Transverse colon (tissue), 4 donors: ENCODE measurements around the gene CORO2B. TPM values are rescaled to one million over a fixed set of nuclear protein-coding genes. Genes with fewer than 3 reads are reported as not detected.

Source experiments
- DNase-seq: peaks from one replicate; pipeline ENCODE4 v3.0.0-alpha.2; 2019
- H3K27ac ChIP-seq, 4 donors: fragments of 200-600 bp; sonication (generic); 2 replicates each; pipeline ENCODE4 v1.5.1; 2016 to 2018; ENCODE audit warnings: inconsistent platforms in 4 of 4
- H3K27me3 ChIP-seq: fragments of 200-600 bp; sonication (generic); 2 replicates; pipeline ENCODE4 v1.5.1; 2017; ENCODE audit warnings: inconsistent platforms
- H3K36me3 ChIP-seq, 4 donors: fragments of 200-600 bp; sonication (generic); 2 replicates each; pipeline ENCODE4 v1.5.1; 2017 to 2019; ENCODE audit warnings: inconsistent platforms in 4 of 4
- H3K4me1 ChIP-seq, 4 donors: fragments of 200-600 bp; sonication (generic); 2 replicates each; pipeline ENCODE4 v1.5.1; 2017 to 2020; ENCODE audit warnings: inconsistent platforms in 4 of 4
- H3K4me3 ChIP-seq, 4 donors: fragments of 200-600 bp; sonication (generic); 1 replicate in 1 of 4; 2 replicates in 3 of 4; pipeline versions ENCODE4 v1.5.1 to v1.6.1; 2017 to 2019; ENCODE audit warnings: inconsistent platforms in 4 of 4
- H3K9me3 ChIP-seq, 2 donors: fragments of 200-600 bp; sonication (generic); 2 replicates each; pipeline ENCODE4 v1.5.1; 2017 to 2019; ENCODE audit warnings: inconsistent platforms in 2 of 2
- CTCF ChIP-seq, 5 experiments: fragments of 200-600 bp in 3 of 5; fragments of 450-650 bp in 2 of 5; sonication (generic) in 3 of 5; IDR thresholded peaks; 1 replicate in 2 of 5; 2 replicates in 3 of 5; pipeline ENCODE4 v1.5.1; 2016 to 2017; ENCODE audit warnings: antibody characterized with exemption in 5 of 5, inconsistent platforms in 3 of 5, mild to moderate bottlenecking in 2 of 5, moderate library complexity in 1 of 5
- EP300 ChIP-seq: sonication (generic); formaldehyde crosslinking; IDR thresholded peaks from one replicate; pipeline ENCODE4 v1.6.1; 2017; ENCODE audit warnings: antibody characterized with exemption, low read depth
- POLR2A ChIP-seq: fragments of 450-650 bp; IDR thresholded peaks from one replicate; pipeline ENCODE4 v1.6.1; 2016; ENCODE audit warnings: antibody characterized with exemption, mild to moderate bottlenecking, moderate library complexity
- POLR2AphosphoS5 ChIP-seq, 3 donors: sonication (generic); formaldehyde crosslinking; IDR thresholded peaks; one replicate each; pipeline ENCODE4 v1.6.1; 2016; ENCODE audit warnings: antibody characterized with exemption in 3 of 3
- WGBS, 2 donors: methylation state at CpG; one replicate each; pipeline ENCODE4 v1.1.5; 2018; ENCODE audit warnings: low coverage in 1 of 2; 5-methylcytosine and 5-hydroxymethylcytosine counted together
- in situ Hi-C, 4 donors: fragments of 200-750 bp; cut with MboI; loops; one replicate each; pipeline versions ENCODE4 v1.15.0 to v1.15.1; 2017; ENCODE audit warnings: low sequenced_read_pairs in 3 of 4, low pct_ligation_motif_present in 1 of 4, low pct_unique_long_range_greater_than_20kb in 1 of 4
- intact Hi-C: fragments of 100-400 bp; cut with DNase I; formaldehyde crosslinking; loops from one replicate; pipeline ENCODE4 v1.15.1; 2023; ENCODE audit warnings: low total_unique reads
- total RNA-seq, 4 donors: library from RNA; depleted of rRNA; stranded (reverse); fragments of >200 nt; gene quantifications; one replicate each; pipeline ENCODE4 v1.1.0, GENCODE V29; 2016

Gene CORO2B
- total RNA-seq, 4 donors from 2014 or later = 0.40 to 2.2 (median 2.0) TPM

- Histone ChIP-seq H3K27ac (peak overlapping the region in 2 of 4 donors; percentile 9 to 43), H3K27me3 (no peaks in the 10 kb centered on the region), H3K4me1 (peaks cover 0 to 11% (median 8%) of the 10 kb centered on the region in 4 donors), H3K9me3 (no peaks in the 10 kb centered on the region), H3K4me3 (no peak overlapping the region), H3K36me3 (no peaks in the 10 kb centered on the region)
- intact Hi-C loops (no loop called here), in situ Hi-C loops (no loop called here)
- WGBS, 2 donors = 89 to 100% methylated on average over 1 to 9 of the region's 9 CpGs
- TF ChIP-seq POLR2AphosphoS5 (IDR thresholded peaks at IDR 0.05) (no peak), CTCF (IDR thresholded peaks at IDR 0.05) (no peak), EP300 (no peak), POLR2A (no peak)
- DNase-seq = no peak
Measured at GRCh38 chr15:68726246-68726645, 147.5 kb downstream of the CORO2B start.

GRCh38 chr15:68729789-68730411 lies 151.1 kb downstream of the CORO2B start:
- H3K36me3 ChIP-seq = no peaks in the 10 kb centered on the region
- no peaks in the 10 kb centered on the region for H3K27me3 ChIP-seq
- peaks cover 0 to 18% (median 9%) of the 10 kb centered on the region in 4 donors for H3K4me1 ChIP-seq
- no peak overlapping the region for H3K4me3 ChIP-seq
- TF ChIP-seq POLR2AphosphoS5 (IDR thresholded peaks at IDR 0.05) = no peak
- no peak for TF ChIP-seq CTCF (IDR thresholded peaks at IDR 0.05)
- no peak for TF ChIP-seq POLR2A
- TF ChIP-seq EP300 = no peak
- H3K27ac ChIP-seq = peak overlapping the region in 2 of 4 donors; percentile 22 to 55
- H3K9me3 ChIP-seq = no peaks in the 10 kb centered on the region
- in situ Hi-C loops (loop anchor here in 3 of 4 donors (5.0 to 10.0 kb wide), 2 partner anchors 145 to 147 kb away; no protein-coding TSS in a partner anchor), intact Hi-C loops (loop anchor here (10.0 kb wide), 1 partner anchor 145 kb away; no protein-coding TSS in a partner anchor)
- 47% methylated on average over 7 of the region's 8 CpGs; no CpG with 5 or more reads in 1 of the 2 donors for WGBS, 2 donors
- DNase-seq = no peak

GRCh38 chr15:68730471-68730919 lies 151.7 kb downstream of the CORO2B start:
- peak; percentile 46 for DNase-seq
- Histone ChIP-seq H3K27me3 (no peaks in the 10 kb centered on the region), H3K36me3 (no peaks in the 10 kb centered on the region), H3K4me1 (peaks cover 0 to 18% (median 9%) of the 10 kb centered on the region in 4 donors), H3K27ac (peak overlapping the region in 2 of 4 donors; percentile 22 to 55), H3K4me3 (no peak overlapping the region), H3K9me3 (no peaks in the 10 kb centered on the region)
- no peak for TF ChIP-seq POLR2A
- TF ChIP-seq CTCF (IDR thresholded peaks at IDR 0.05) = peak; percentile 47 to 72 (median 52)
- TF ChIP-seq EP300 = no peak
- TF ChIP-seq POLR2AphosphoS5 (IDR thresholded peaks at IDR 0.05) = no peak
- intact Hi-C loops (loop anchor here (10.0 kb wide), 1 partner anchor 144 kb away; no protein-coding TSS in a partner anchor), in situ Hi-C loops (loop anchor here in 3 of 4 donors (5.0 to 10.0 kb wide), 2 partner anchors 144 to 147 kb away; no protein-coding TSS in a partner anchor)
- WGBS, 2 donors = 10 to 44% methylated on average over 2 to 5 of the region's 6 CpGs
